HG03558 (cell line): ENCODE data around the gene GRIA1.

Experiments
- ATAC-seq: cut with Tn5 transposase; IDR thresholded peaks from one replicate; pipeline ENCODE4 v1.9.1; 2021; ENCODE audit warnings: moderate number of reproducible peaks; ENCODE audit not compliant: unreplicated experiment; ENCODE audit errors: extremely low read depth

GRIA1 gene

DNA sequence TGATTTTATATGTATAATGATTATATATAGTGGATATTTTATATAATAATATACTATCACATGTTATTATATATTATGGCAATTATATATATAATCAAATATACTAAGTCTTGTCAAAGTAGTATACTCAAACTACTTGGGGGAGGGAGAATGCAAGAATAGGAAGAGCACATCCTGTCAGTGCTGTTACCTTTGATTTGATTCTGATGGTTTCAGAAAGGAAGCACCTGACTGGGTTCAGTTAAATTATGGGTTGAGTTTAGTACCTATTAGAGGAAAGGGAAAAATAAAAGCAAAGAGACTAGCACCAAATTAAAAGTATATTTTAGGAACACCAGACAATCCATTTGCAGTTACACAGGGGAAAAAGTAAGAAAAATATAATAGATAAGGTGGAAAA lies 107.6 kb downstream of the GRIA1 start:
- no peak for ATAC-seq

DNA sequence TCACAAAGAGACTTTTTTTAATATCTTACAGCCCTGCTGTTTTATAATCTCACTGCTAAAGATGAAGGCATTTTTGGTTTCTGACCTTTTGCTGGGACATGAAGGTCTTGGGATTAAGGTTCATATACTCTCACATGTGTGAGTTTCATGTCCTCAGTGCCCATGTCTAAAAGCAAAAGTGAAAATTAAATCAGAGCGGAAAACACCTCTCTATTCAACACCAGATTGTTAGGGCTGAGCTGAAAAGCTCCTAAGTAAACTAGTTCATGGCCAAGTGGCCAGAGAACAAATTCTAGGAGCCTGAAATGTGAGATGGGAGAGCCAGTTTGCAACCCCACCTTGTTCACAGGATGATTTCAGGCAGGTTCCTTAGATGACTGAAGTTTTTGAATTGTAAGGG lies 110.9 kb downstream of the GRIA1 start:
- peak; percentile 68 for ATAC-seq

DNA sequence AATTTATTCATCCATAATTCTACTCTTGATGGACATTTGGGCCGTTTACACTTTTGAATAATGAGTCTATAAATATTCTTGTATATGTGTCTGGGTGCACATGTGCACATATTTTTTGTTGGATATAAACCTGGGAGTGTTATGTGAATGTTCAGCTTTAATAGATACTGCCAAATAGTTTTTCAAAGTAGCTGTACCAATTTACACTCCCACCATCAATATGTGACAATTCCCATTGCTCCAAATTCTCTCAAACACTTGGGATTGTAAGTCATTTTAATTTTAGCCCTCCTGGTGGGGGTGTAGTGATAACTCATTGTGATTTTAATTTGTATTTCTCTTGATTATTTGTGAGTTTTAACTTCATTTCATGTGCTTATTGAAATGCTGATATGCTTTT lies 114.9 kb downstream of the GRIA1 start:
- ATAC-seq: no peak

DNA sequence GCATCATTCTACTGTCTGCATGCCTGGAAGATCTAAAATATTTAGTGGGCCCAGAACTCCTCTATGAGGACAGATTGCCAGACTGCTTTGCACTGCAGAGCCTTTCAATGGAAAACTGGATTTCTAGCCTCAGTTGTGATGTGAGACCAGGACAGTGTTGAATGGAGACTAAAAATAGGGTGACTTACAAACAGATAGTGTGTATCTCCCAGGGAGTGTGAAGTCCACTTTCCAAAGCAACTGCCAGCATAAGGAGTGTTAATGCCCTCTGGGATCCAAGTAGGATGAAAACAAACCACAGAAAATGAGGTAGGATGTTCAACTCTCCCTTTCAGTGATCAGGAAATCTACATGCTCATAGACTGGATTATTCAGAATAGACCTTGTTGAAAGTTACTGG lies 119.5 kb downstream of the GRIA1 start:
- ATAC-seq: no peak

DNA sequence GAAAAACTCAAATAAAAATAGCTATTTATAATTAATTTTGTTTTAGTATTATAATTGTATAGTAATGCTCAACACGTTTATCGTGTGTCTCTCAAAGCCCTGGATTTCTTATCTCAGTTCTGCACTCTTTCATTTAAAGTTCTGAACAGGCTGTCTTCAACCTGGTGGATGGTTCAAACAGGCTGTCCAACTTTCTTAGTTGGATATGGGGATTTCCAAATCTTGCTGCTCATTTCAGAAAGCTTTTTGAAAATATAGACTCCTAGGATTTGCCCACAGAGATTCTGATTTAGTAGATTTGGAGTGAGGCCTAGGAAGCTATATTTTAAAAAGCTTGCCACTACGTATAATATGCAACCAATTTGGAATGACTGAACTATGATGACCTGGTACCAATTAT lies 120.3 kb downstream of the GRIA1 start:
- ATAC-seq: no peak

DNA sequence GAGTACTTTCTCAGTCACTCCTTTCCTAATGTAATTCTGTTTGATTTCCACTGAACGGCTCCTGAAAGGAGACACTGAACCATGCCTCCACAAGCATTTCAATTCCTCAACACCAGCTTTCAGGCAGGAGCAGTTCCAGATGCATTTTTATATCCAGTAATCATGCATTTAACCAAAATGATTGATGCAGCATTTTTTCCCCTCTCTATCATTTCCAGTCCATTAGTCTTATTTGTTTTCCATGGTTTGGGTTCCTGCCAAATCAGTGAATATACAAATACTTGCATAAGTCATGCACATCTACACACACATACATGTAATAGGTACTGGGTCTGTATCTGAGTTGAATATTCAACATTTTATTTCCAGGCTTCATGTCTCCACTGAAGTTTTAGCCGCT lies 122.7 kb downstream of the GRIA1 start:
- no peak for ATAC-seq

DNA sequence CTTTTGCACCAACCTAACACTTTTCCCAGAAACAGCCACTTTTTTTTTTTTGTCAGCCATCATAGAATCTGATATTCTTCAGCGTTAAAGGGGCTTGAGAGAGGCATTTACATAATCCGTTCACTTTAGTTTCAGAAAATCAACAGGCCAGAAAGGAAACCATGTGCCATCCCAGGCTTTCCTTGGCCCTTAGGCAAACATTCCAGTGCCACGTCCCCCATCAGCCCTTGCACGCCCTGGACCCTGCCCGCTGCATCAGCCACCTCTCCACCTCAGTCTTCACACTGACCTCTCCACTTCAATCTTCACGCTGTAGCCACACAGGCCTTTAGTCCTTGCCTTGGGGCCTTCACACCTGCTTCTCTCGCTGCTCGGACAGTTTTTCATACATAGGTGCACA lies 123.2 kb downstream of the GRIA1 start:
- no peak for ATAC-seq

DNA sequence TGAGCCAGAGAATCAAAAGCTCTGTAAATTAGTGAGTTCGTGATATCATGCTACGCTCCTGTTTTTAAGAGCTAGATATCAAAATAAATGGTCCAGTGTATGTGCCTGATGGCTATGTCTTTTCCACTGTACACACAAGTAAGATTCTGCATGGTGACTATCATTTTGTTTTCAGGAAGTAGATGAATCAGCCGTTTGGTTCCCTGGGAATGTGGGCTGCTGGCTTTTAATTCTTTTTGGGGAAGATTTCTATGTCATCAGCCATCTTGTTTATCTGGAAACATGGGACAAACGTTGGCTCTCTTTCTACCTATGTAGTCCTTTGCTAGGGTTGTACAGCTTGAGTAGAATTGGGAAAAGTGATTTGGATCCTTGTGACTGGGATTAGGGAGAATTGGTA lies 126.7 kb downstream of the GRIA1 start:
- no peak for ATAC-seq

DNA sequence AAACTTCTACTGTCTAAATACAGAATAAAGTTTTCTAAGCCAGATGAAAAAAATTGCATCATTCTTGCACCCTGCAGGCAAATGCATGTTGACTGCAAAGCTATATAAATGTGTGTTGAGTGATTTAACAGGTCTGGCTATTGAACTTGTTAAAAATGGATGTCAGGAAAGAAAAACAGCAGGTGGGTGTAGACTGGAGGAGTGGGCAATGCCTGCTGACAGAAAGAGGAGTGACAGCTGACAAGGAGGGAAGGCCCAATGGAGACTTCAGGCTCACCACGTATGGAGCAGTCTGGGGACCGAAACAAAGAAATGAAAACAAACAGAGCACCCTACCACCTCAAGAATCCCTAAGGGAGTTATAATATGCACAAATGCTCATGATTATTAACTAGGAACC lies 127.8 kb downstream of the GRIA1 start:
- no peak for ATAC-seq

DNA sequence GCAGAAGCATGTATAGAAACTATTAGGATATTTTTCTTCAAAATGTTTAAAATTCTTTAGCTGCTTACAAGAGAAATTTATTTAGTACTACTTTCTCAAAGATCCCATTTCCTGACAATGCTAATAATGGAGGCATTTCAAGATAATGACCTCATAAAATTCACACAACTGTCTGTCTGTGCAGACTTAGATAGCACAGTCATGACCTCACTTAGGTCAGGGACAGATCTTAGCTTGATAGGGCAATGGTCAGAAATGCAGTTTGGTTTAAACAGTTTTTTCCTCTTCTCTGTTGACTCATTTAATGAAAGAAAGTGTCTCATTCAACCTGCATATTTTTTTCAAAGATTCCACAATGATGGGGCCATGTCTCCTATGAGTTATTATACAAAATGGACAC lies 128.4 kb downstream of the GRIA1 start:
- no peak for ATAC-seq

DNA sequence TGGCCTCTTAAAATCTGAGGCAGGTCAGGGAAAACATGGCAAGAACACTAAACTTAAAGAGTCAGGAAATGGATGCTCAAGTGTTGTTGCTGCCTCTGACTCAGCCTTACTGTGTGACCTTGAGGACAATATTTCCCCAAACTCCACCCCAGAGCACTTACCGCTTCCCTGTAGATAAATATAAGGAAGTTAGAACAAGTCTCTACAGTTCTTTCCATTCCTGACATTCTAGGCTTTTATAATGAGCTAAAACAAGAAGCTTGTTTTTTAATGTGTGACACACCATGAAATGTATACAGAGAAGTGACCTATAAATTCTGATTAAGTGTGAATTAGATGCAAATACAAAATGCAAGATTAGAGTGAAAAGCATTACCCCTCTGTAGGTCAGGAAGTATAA lies 129.3 kb downstream of the GRIA1 start:
- no peak for ATAC-seq

DNA sequence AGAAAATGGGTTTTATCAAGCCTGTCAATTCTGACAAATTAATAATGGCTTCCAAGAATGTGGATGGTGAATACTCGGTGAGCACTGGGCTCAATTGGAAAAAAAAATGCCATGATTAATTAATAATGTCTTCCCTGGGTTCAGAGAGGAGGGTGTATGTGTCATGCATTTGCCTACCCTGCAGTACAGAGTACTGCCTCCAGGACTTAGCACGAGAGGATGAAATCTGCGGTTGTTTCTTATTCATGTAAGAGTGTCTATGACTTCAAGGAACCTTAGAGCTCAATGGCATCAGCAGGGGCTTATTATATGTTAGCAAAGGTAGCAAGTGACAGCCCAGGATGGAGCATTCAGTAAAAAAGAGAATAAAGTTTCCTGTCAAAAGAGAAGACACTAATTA lies 132.7 kb downstream of the GRIA1 start:
- no peak for ATAC-seq

DNA sequence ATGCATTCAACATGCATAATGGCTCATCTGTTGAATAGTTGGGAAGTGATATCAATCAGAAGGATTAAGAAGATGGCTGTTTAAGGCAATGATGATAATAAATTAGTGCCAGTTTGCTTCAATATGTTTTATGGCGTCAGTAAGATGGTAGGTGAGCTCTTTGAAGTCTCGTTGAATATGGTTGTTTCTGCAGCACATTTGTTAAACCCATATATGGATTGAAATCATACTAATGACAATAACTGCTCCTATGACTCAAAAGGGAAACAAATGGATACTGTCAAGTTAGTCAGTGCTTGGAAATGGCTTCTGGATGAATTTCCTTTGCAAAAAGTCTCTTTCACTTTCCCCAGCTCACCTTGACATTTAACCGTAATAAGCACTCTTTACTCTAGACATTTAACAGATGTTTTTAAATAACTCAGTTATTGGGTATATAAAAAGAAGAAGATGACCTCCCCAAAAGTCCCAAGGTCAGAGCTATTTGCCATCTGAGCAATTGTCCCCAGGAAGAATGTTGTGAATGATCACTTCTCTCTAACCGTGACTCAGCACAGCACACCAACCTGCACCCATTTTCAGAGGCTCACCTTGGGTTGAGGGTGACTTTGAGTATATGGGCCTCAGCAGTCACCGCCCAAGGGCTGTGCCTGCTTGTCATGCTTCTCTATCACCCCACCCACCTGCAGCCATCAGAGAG lies 133.4 kb downstream of the GRIA1 start:
- no peak for ATAC-seq

DNA sequence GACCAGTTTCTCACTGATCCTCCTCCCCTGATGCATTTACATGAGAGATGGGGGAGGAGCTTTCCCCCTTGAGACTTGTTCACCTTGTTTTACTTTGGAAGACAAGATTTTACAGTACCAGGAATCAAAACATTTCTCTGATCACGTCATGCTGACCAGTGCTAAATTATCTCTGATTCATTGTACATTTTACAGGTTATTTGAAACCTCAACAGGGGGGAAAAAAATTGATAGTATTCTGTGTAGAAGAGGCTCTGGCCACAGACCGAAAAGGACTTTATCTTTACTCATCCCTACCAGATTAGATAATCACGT lies 133.9 kb downstream of the GRIA1 start:
- ATAC-seq: no peak

DNA sequence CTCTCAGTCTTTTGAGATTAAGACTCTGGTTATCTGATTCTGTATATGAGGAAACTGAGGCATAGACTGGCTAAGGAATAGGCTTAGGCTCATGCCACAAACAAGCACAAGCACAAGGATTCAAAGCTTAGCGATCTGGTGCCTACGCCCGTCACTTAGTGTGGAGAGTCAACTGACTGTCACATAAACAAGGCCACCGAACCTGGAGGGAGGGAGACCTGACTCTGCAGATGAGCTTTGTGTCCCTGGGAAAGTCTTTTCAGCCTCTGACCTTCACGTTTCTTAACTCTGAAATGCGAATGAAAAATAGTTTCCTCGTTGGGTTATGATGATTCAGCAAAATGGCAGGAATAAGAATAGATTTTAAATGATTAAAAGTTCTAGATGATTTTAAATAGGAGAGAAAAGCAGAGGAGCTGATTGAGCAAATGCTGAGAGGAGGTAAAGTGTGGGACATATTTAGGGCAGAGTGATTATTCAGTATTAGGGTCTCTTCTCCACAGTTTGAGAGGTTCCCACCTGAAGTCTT lies 135.4 kb downstream of the GRIA1 start:
- no peak for ATAC-seq

DNA sequence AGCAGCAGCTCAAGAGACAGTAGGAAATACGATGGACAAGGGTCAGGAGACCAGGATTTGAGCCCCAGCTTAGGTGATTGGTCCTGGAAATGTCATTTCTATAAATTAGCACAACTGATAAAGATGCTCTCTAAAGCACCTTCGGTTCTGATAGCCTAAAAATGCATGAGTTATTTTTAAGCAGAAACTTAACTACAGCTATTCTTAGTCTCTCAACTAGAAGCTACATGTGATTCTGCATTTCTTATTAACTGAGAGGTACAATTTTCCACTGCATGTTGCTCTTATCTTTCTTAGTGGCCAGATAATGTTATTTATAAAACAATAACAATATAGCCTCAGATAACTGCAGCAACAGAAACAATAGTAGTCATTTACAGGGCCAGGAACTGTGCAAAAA lies 136.4 kb downstream of the GRIA1 start:
- ATAC-seq: no peak

DNA sequence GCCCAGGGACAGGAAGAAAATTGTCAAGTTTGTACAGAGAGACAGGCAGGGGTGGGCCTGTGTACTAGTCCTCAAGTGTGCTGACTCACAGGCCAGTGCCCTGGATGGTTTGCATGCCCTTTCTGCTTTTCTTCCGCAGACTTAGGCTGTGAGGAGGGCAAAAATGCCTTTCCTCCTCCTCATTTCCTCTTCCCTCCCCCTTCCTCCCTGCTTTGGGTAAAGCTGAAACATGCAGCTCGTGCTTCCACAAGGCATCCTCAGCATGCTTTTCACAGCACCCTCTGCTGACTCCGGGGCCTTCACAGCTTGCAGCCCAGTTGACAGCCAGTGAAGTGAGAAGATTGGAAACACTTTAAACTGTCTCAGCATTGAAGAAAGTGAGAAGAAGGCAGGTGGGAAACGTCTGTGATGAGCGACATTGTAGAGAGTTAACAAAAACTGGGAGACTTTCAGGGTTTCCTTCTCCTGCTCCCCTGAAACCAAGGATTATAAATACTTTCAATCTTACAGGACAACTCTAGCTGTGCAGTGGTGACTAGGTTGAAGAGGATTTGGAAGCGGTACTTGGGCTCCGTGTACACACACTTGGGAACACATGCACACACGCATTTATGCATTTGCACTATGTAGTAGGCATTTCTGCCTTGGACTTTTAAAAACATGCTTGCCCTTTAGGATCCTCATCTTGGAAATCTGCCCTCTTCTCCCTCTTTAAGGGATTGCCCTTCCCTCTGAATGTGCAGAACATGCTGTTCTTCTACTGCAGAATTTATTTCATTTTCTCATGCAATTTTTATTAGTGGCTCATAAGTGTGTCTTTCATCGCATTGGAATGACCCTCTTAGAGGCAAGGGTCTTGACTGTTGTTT lies 138.8 kb downstream of the GRIA1 start:
- no peak for ATAC-seq

DNA sequence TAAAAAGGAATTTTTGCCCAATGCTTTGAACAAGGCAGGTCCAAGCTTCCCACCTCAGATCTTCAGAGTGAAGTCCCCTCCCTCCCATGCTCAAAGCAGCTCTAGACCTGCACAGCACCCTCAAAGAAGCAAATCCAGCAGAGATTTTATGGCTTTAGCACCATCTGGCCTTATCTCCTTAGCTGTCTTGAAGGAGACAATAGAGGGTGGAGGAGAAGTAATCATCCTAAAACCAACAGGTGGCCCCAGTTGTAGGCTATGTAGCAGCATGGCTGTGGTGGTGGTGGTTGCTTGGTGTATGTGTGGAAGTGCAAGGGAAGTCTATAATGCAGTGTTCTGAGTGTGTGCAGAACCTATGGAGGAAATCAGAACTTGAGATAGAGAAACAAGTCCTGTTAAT lies 140.1 kb downstream of the GRIA1 start:
- no peak for ATAC-seq

DNA sequence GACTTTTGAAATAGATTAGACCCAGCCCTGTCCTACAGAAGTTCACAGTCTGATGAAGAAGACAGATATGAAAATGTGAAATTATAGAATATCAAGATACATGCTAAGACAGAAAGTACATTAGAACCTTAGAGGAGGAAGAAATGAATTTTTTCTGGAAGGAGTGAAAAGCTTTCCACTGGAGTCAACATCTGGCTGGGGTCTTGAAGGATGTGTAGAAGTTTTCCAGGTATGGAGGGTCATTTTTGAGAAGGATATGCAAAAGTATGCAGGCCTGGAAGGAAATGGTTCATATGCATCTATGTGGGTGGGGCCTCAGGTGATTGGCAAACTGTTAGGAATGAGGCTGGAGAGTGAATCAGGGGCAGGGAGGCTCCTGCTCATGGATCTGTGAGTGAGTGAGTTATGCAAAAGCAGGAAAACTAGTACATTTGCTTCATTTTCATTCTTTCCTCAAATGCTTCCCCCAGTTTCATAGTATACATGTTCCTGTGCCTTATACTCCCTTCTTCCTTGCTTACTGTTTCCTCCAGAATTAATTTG lies 142.3 kb downstream of the GRIA1 start:
- ATAC-seq: no peak

DNA sequence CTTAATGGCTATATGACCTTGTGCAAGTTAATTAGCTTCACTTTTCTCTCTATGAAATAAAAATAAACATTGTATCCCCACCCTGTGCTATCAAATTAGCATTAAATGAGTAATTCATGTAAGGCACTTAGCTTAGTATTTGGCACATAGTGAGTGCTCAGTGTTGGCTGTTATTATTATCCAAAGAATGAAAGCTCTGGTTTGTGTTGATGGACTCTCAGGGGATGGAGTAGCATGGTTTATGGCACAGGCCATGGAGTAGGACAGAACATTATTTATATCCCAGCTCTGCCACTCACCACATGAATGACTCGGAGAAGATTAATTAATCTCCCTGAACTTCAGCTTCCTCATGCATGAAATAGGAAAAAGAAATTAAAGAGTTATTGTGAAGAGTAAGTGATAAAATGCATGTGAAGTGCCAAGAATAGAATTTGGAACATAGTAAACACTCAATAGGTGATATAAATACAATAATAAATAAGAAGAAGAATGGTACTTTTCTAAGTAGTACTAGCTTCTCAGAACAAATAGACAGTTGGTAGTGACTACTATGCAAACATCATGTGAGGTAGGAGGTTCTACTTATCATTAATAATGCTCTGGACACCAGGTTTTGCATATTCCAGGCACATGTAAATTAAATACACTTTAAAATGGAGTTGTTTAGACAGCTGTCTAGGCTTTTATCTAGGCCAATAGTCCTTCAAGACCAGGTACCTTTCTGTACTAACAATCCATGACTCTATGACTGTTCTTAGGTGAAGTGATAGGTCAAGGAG lies 146.4 kb downstream of the GRIA1 start:
- no peak for ATAC-seq

DNA sequence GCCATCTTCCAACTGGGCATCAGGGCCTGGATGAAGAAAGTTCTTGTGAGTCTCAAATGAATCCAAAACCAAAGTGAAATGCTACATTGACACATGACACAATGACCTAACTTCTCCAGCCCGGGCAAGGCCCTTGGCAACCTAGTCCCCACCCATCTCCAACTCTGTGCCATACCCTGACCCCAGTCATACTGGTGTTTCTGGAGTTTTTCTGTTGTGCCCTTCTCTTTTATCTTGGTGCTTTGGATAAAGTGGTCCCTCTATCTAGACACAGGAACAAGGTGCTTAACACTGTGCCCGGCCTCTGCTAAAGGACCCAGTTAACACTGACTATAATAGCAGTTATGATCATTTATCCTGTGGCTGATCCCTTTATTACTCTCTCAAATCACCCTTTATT lies 149.8 kb downstream of the GRIA1 start:
- ATAC-seq: no peak
